Measurements from ENCODE around the gene MAST2.
"Not testable (repeated sequence)": the region's sequence is repeated elsewhere in the genome, so short reads cannot be mapped to it uniquely, and the experiment has no call there.

MAST2 gene

DNA sequence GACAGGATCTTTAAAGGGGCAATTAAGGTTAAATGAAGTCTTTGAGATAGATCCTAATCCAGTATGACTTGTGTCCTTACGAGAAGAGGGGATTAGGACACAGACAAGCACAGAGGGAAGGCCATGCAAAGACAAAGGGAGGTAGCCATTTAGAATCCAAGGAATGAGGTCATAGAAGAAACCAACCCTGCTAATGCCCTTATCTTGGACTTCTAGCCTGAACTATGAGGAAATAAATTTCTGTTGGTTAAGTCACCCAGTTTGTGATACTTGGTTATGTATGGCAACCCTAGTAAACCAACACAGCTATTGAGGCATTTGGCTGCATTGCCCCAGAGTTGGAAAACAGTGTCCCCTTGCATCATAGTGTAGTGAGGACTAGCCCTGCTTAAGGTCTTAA, 121.3 kb downstream of the MAST2 start:
- no peaks in the 10 kb centered on the region for H3K27me3 Mint-ChIP-seq
- H3K27ac Mint-ChIP-seq (ENCODE audit: low read depth), result no peak overlapping the region
- no peaks in the 10 kb centered on the region for H3K9me3 Mint-ChIP-seq
- H3K4me1 Mint-ChIP-seq, result peaks cover 11% of the 10 kb centered on the region
- DNase-seq (ENCODE audit: low spot score in 2 of 2), result no peak
- no peaks in the 10 kb centered on the region for H3K36me3 Mint-ChIP-seq (ENCODE audit: insufficient read depth)
- ATAC-seq (replicated peaks; ENCODE audit: extremely low read depth, poor library complexity, severe bottlenecking), result no peak
- H3K4me3 Mint-ChIP-seq, result no peak overlapping the region

DNA sequence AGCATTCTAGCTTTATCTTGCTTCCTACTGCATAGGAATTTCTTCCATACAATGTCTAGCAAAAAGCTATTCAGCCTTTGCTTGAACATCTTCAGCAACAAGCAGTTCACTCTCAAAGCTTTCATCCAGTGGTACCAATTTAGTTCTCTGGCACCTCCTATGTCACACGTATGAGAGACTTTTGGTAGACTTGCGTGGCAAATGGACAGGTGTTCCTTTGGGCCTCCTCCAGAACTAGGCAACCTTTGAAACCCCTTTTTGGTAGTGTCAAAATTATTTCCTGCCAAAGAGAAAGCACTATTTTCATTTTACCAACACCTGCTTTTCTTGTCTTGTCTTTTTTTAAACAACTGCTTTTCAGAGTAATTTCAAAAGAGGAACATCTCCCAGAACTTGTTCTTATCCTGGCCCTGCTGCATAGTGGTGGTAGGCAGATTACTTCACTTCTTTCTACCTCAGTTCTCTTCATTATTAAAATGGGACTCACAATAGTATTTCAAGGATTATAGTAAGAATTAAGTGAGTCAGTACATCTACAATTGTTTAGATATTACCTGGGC, 122.4 kb downstream of the MAST2 start:
- Mint-ChIP-seq H3K4me3 (no peak overlapping the region), H3K4me1 (peaks cover 11% of the 10 kb centered on the region), H3K36me3 (ENCODE audit: insufficient read depth) (no peaks in the 10 kb centered on the region), H3K9me3 (no peaks in the 10 kb centered on the region), H3K27ac (ENCODE audit: low read depth) (no peak overlapping the region), H3K27me3 (no peaks in the 10 kb centered on the region)
- no peak for DNase-seq (ENCODE audit: low spot score in 2 of 2)
- ATAC-seq (replicated peaks; ENCODE audit: extremely low read depth, poor library complexity, severe bottlenecking), result no peak

DNA sequence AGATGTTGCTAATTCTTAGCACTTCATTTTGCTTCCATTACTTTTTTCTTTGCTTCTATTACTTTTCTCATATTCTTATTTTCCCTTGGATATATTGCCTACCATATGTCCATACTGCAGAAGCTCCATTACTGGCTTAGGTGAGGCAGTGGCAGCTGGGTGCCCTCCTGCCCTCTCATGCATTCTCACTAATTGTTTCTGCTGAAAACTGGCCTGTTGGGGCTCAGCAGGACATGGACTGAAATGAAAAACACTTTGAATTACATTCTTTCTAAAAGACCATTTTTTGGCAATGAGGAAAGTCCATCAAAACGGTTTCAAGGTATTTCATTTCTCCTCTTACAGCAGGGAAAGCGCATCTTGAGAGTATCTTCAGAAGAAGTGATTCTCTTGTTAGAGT, 122.9 kb downstream of the MAST2 start:
- DNase-seq (ENCODE audit: low spot score in 2 of 2), result no peak
- H3K9me3 Mint-ChIP-seq, result no peaks in the 10 kb centered on the region
- H3K4me1 Mint-ChIP-seq, result peaks cover 11% of the 10 kb centered on the region
- H3K4me3 Mint-ChIP-seq, result no peak overlapping the region
- no peaks in the 10 kb centered on the region for H3K27me3 Mint-ChIP-seq
- H3K36me3 Mint-ChIP-seq (ENCODE audit: insufficient read depth), result no peaks in the 10 kb centered on the region
- ATAC-seq (replicated peaks; ENCODE audit: extremely low read depth, poor library complexity, severe bottlenecking), result no peak
- no peak overlapping the region for H3K27ac Mint-ChIP-seq (ENCODE audit: low read depth)

DNA sequence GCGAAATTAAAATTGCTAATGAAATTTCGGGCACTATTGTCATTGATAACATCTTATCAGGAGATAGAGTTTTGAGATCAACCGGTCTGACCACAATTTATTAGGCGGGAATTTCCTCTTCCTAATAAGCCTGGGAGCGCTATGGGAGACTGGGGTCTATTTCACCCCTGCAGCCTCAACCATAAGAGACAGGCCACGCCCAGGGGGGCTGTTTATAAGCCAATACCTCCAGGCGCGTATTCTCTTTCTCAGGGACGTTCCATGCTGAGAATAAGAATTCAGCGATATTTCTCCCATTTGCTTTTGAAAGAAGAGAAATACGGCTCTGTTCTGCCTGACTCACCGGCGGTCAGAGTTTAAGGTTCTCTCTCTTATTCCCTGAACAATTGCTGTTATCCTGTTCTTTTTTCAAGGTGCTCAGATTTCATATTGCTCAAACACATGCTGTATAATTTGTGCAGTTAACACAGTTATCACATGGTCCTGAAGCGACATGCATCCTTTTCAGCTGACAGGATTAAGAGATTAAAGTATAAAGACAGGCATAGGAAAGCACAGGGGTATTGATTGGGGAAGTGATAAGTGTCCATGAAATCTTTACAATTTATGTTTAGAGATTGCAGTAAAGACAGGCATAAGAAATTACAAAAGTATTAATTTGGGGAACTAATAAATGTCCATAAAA, 124.0 kb downstream of the MAST2 start:
- not testable (repeated sequence) for H3K9me3 Mint-ChIP-seq; H3K36me3 Mint-ChIP-seq (ENCODE audit: insufficient read depth); DNase-seq (ENCODE audit: low spot score in 2 of 2); H3K27me3 Mint-ChIP-seq; H3K4me3 Mint-ChIP-seq; H3K27ac Mint-ChIP-seq (ENCODE audit: low read depth); ATAC-seq (replicated peaks; ENCODE audit: extremely low read depth, poor library complexity, severe bottlenecking)
- H3K4me1 Mint-ChIP-seq, result peaks cover 11% of the 10 kb centered on the region

DNA sequence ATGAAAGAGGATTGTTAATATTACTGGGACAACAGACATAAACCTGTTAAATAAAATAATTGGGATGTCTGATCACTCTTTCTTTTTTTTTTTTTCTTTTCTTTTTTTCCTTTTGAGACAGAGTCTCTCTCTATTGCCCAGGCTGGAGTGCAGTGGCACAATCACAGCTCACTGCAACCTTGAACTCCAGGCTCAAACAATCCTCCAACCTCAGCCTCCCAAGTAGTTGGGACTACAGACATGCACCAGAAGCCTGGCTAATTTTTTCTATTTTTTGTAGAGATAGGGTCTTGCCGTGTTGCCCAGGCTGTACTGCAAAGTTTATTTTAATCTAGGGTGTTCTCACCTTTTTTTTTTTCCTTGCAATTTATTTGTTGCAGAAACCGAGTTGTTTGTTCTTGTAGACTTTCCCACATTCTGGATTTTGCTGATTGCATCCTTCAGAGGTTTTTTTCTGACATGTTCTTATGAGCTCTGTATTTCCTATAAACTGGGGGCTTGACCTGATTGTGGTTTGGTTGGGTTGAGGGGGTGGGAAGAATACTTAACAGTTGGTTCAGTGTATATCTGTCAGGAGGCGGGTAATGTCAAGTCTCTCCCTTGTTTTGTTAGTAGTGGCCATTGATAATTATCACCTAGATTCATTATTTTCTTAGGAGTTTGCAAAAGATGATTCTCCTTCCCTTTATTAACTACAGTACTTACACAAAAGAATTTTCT, 125.2 kb downstream of the MAST2 start:
- no peaks in the 10 kb centered on the region for H3K9me3 Mint-ChIP-seq
- H3K27me3 Mint-ChIP-seq, result no peaks in the 10 kb centered on the region
- H3K27ac Mint-ChIP-seq (ENCODE audit: low read depth), result no peak overlapping the region
- no peak overlapping the region for H3K4me3 Mint-ChIP-seq
- peaks cover 11% of the 10 kb centered on the region for H3K4me1 Mint-ChIP-seq
- no peak for DNase-seq (ENCODE audit: low spot score in 2 of 2)
- no peaks in the 10 kb centered on the region for H3K36me3 Mint-ChIP-seq (ENCODE audit: insufficient read depth)
- no peak for ATAC-seq (replicated peaks; ENCODE audit: extremely low read depth, poor library complexity, severe bottlenecking)

DNA sequence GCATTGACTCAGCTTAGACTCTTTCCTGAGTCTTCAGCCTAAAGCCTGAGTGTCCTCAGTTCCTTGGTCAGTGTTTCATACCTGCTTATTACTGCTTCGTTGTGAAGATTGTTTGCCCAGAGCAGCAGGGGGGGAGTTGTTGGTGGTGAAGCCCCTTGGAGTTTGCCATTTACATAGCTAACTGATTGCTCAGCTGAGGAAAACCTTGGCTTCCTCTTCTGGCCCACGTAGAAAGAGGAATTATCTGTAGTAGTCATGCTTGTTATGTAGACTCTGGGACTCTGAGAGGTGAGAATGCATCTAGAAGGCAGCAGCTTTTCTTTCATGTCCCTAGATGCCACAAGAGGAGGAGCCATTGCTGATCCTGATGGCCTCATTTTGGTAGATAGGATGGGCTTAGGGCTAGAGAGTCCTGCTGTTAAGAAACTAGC, 125.9 kb downstream of the MAST2 start:
- no peak for ATAC-seq (replicated peaks; ENCODE audit: extremely low read depth, poor library complexity, severe bottlenecking)
- Mint-ChIP-seq H3K27ac (ENCODE audit: low read depth) (no peak overlapping the region), H3K4me3 (no peak overlapping the region)

DNA sequence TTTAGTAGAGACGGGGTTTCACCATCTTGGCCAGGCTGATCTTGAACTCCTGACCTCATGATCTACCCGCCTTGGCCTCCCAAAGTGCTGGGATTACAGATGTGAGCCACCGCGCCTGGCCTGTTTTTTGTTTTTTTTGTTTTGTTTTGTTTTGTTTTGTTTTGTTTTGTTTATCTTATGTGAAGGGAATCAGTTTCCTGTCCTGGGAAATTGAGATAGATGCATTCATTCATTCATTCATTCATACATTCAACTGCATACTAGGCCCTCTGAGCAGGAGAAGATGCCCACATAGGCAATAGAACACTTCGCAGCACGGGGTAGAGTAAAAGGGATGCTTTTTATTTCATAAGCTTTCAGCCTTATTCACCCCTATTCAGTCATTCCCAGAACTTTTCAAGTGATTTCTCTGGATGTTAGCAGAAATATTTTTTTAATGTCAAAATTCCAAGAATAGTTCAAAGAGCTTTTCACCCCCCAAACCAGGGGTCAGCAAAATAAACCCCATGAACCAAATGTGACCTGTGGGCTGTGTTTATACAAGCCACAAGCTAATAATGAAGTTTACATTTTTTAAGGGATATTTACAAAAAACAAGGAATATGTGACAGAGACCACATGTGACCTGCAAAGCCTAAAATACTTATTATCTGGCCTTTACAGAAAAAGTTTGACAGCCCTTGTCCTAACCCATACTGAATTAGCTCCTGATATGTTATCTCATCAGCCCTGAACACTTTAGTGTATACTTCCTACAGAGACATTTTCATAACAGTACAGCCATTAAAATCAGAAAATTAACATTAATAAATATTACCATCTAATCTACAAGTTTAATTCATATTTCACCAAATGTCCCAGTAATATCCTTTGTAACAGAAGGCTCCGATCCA, 127.1 kb downstream of the MAST2 start:
- DNase-seq (ENCODE audit: low spot score in 2 of 2) (no peak), ATAC-seq (replicated peaks; ENCODE audit: extremely low read depth, poor library complexity, severe bottlenecking) (no peak)
- Mint-ChIP-seq H3K4me3 (no peak overlapping the region), H3K27ac (ENCODE audit: low read depth) (no peak overlapping the region), H3K36me3 (ENCODE audit: insufficient read depth) (no peaks in the 10 kb centered on the region), H3K4me1 (peaks cover 11% of the 10 kb centered on the region), H3K9me3 (no peaks in the 10 kb centered on the region), H3K27me3 (no peaks in the 10 kb centered on the region)

More for the DNA sequence above, 125.9 kb downstream of the MAST2 start:
- Mint-ChIP-seq H3K36me3 (ENCODE audit: insufficient read depth) (no peaks in the 10 kb centered on the region), H3K4me1 (peaks cover 11% of the 10 kb centered on the region), H3K9me3 (no peaks in the 10 kb centered on the region), H3K27me3 (no peaks in the 10 kb centered on the region)
- no peak for DNase-seq (ENCODE audit: low spot score in 2 of 2)

DNA sequence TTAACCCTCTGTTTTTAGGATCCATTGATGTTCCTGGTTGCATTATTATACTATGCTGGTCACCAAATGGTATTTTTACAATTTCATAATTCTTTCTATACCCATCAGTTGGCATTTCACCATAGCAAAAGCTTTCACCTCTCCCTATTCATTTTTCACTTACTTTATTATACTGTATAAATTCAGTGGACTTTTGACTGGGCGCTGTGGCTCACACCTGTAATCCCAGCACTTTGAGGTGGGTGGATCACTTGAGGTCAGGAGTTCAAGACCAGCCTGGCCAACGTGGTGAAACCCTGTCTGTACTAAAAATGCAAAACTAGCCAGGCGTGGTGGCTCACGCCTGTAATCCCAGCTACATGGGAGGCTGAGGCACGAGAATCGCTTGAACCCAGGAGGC, 128.8 kb downstream of the MAST2 start:
- peaks cover 11% of the 10 kb centered on the region for H3K4me1 Mint-ChIP-seq
- not testable (repeated sequence) for H3K4me3 Mint-ChIP-seq; H3K27me3 Mint-ChIP-seq; H3K27ac Mint-ChIP-seq (ENCODE audit: low read depth); H3K9me3 Mint-ChIP-seq; ATAC-seq (replicated peaks; ENCODE audit: extremely low read depth, poor library complexity, severe bottlenecking); H3K36me3 Mint-ChIP-seq (ENCODE audit: insufficient read depth); DNase-seq (ENCODE audit: low spot score in 2 of 2)

DNA sequence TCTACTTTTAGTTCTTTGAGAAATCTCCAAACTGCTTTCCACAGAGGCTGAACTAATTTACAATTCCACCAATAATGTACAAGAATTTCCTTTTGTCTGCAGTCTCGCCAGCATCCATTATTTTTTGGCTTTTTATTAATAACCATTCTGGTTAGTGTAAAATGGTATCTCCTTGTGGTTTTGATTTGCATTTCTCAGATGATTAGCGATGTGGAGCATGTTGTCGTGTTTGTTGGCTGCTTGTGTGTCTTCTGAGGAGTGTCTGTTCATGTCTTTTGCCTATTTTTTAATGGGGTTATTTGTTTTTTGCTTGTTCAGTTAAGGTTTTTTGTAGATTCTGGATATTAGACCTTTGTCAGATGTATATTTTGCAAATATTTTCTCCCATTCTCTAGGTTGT, 131.5 kb downstream of the MAST2 start:
- Mint-ChIP-seq H3K4me3 (no peak overlapping the region), H3K4me1 (no peaks in the 10 kb centered on the region), H3K9me3 (no peaks in the 10 kb centered on the region), H3K36me3 (ENCODE audit: insufficient read depth) (no peaks in the 10 kb centered on the region), H3K27me3 (no peaks in the 10 kb centered on the region), H3K27ac (ENCODE audit: low read depth) (no peak overlapping the region)
- DNase-seq (ENCODE audit: low spot score in 2 of 2) (no peak), ATAC-seq (replicated peaks; ENCODE audit: extremely low read depth, poor library complexity, severe bottlenecking) (no peak)

DNA sequence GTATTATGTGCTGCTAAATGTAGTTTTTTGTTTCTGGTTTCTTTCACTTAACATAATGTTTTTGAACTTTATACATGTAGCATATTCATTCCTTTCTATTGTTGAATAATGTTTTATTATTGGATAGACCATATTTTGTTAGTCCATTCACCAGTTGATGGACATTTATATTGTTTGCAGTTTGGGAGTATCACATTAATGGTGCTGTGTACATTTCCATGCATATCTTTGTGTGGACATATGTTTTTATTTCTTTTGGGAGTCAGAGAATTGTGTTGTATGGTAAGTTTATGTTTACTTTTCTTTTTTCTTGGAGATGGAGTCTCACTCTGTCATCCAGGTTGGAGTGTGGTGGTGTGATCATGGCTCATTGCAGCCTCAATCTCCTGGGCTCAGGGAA, 134.6 kb downstream of the MAST2 start:
- H3K4me3 Mint-ChIP-seq, result no peak overlapping the region
- H3K9me3 Mint-ChIP-seq, result no peaks in the 10 kb centered on the region
- no peaks in the 10 kb centered on the region for H3K36me3 Mint-ChIP-seq (ENCODE audit: insufficient read depth)
- no peaks in the 10 kb centered on the region for H3K27me3 Mint-ChIP-seq
- ATAC-seq (replicated peaks; ENCODE audit: extremely low read depth, poor library complexity, severe bottlenecking) (no peak), DNase-seq (ENCODE audit: low spot score in 2 of 2) (no peak)
- no peaks in the 10 kb centered on the region for H3K4me1 Mint-ChIP-seq
- H3K27ac Mint-ChIP-seq (ENCODE audit: low read depth), result no peak overlapping the region

DNA sequence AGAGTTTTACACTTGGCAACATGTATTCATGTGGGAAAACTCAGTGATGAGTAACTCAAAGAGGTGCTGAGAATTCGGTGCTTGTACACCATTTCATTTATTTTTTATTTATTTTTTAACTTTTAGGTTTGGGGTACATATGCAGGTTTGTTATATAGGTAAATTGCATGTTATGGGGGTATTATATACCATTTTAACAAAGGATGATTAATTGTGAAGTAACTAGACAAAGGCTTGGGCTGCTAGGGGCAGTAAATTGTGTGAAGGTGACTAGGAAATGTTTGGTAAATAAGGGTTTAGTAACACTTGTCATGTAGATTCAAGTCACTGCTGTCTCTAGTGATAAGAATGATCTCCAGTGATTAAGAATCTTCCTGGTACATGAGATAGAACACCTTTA, 139.0 kb downstream of the MAST2 start:
- no peak overlapping the region for H3K4me3 Mint-ChIP-seq
- no peak overlapping the region for H3K27ac Mint-ChIP-seq (ENCODE audit: low read depth)
- H3K4me1 Mint-ChIP-seq, result no peaks in the 10 kb centered on the region
- ATAC-seq (replicated peaks; ENCODE audit: extremely low read depth, poor library complexity, severe bottlenecking), result no peak
- H3K27me3 Mint-ChIP-seq, result no peaks in the 10 kb centered on the region
- no peaks in the 10 kb centered on the region for H3K36me3 Mint-ChIP-seq (ENCODE audit: insufficient read depth)
- H3K9me3 Mint-ChIP-seq, result no peaks in the 10 kb centered on the region
- no peak for DNase-seq (ENCODE audit: low spot score in 2 of 2)

DNA sequence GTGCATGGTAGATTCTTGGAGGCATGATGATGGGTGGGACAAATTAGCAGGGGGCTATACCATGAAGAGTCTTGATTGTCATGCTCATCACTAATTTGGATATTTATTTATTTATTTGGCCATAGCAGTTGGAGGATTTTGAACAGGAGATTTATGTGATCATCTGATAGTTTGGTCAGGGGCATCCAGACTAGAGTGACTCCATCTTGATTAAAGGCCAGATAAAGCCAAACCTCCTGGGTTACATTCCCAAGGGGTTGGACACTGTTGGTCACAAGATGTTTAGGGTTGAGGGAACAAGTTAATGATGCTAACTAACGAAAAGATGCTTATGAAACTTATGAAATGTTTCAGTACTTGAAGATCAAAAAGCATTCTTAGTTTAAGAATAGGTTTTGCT, 139.8 kb downstream of the MAST2 start:
- H3K9me3 Mint-ChIP-seq, result no peaks in the 10 kb centered on the region
- no peaks in the 10 kb centered on the region for H3K4me1 Mint-ChIP-seq
- no peak overlapping the region for H3K4me3 Mint-ChIP-seq
- H3K36me3 Mint-ChIP-seq (ENCODE audit: insufficient read depth), result no peaks in the 10 kb centered on the region
- no peak for ATAC-seq (replicated peaks; ENCODE audit: extremely low read depth, poor library complexity, severe bottlenecking)
- no peaks in the 10 kb centered on the region for H3K27me3 Mint-ChIP-seq
- no peak for DNase-seq (ENCODE audit: low spot score in 2 of 2)
- no peak overlapping the region for H3K27ac Mint-ChIP-seq (ENCODE audit: low read depth)

All from central memory CD8-positive, alpha-beta T cell (primary cell).